LoVo (cell line): ENCODE results near the gene FXYD6.
"Not testable (repeated sequence)": the region's sequence is repeated elsewhere in the genome, so short reads cannot be mapped to it uniquely, and the experiment has no call there.

ENCODE experiments used
- DNase-seq: peaks from one replicate; pipeline ENCODE4 v3.0.0-alpha.2; 2016; ENCODE audit warnings: low spot score

Gene FXYD6

GRCh38 chr11:117876341-117877119 lies at the start of gene FXYD6:
Gene FXYD6, minus strand, starts transcription at chr11:117876658. Its CDS starts 33,882 bp downstream, at chr11:117842776.
- DNase-seq = no peak

- DNase-seq = not testable (repeated sequence)
Observed at GRCh38 chr11:117926166-117926565, 49.7 kb upstream of the FXYD6 start.

- no peak for DNase-seq
Observed at GRCh38 chr11:117925198-117925925, 48.9 kb upstream of the FXYD6 start.

- no peak for DNase-seq
Observed at GRCh38 chr11:117924631-117925170, 48.2 kb upstream of the FXYD6 start.

- no peak for DNase-seq
Observed at GRCh38 chr11:117923773-117924172, 47.3 kb upstream of the FXYD6 start.

GRCh38 chr11:117923275-117923674 lies 46.8 kb upstream of the FXYD6 start:
- no peak for DNase-seq

GRCh38 chr11:117921893-117922292 lies 45.4 kb upstream of the FXYD6 start:
- DNase-seq = no peak

- no peak for DNase-seq
Observed at GRCh38 chr11:117921456-117921855, 45.0 kb upstream of the FXYD6 start.

- DNase-seq = no peak
Observed at GRCh38 chr11:117919781-117920221, 43.3 kb upstream of the FXYD6 start.

- DNase-seq = no peak
Observed at GRCh38 chr11:117919341-117919740, 42.9 kb upstream of the FXYD6 start.

GRCh38 chr11:117918366-117919255 lies 42.2 kb upstream of the FXYD6 start:
- DNase-seq = no peak

- no peak for DNase-seq
Observed at GRCh38 chr11:117917591-117918151, 41.2 kb upstream of the FXYD6 start.

GRCh38 chr11:117916956-117917355 lies 40.5 kb upstream of the FXYD6 start:
- DNase-seq = no peak

GRCh38 chr11:117915672-117916235 lies 39.3 kb upstream of the FXYD6 start:
- no peak for DNase-seq

GRCh38 chr11:117914991-117915618 lies 38.6 kb upstream of the FXYD6 start:
- no peak for DNase-seq

GRCh38 chr11:117914398-117914761 lies 37.9 kb upstream of the FXYD6 start:
- no peak for DNase-seq

GRCh38 chr11:117913736-117914397 lies 37.4 kb upstream of the FXYD6 start:
- DNase-seq = no peak

GRCh38 chr11:117912497-117912896 lies 36.0 kb upstream of the FXYD6 start:
- DNase-seq = no peak

- DNase-seq = no peak
Observed at GRCh38 chr11:117911694-117912093, 35.2 kb upstream of the FXYD6 start.

- no peak for DNase-seq
Observed at GRCh38 chr11:117910941-117911655, 34.6 kb upstream of the FXYD6 start.
